ENCODE data around the gene UBN1. TPM values are rescaled to one million over a fixed set of nuclear protein-coding genes. Genes with fewer than 3 reads are reported as not detected.

Gene UBN1
- total RNA-seq, 4 donors from 2014 or later, result 24.5 to 47.4 (median 29.2) TPM

- TF ChIP-seq EP300 (IDR thresholded peaks at IDR 0.05) (no peak), POLR2A (IDR thresholded peaks at IDR 0.05) (no peak), CTCF (IDR thresholded peaks at IDR 0.05) (no peak)
- Histone ChIP-seq H3K4me3 (no peak overlapping the region), H3K9me3 (peaks cover 0 to 19% (median 0%) of the 10 kb centered on the region in 4 donors), H3K27ac (peak overlapping the region in 1 of 4 donors; percentile 53), H3K27me3 (no peaks in the 10 kb centered on the region), H3K4me1 (peaks cover 0 to 26% (median 3%) of the 10 kb centered on the region in 4 donors), H3K36me3 (peaks cover 0 to 10% (median 0%) of the 10 kb centered on the region in 3 donors)
- DNase-seq (ENCODE audit: low spot score in 2 of 2), result no peak
- WGBS, 2 donors, result 67 to 72% methylated on average over 18 of the region's 18 CpGs
Observed at GRCh38 chr16:4922721-4923342, 75.6 kb downstream of the UBN1 start.

- H3K4me1 ChIP-seq, result peaks cover 0 to 22% (median 3%) of the 10 kb centered on the region in 4 donors
- H3K36me3 ChIP-seq, result peaks cover 0 to 15% (median 0%) of the 10 kb centered on the region in 3 donors
- 73 to 84% methylated on average over 6 of the region's 6 CpGs for WGBS, 2 donors
- H3K9me3 ChIP-seq, result peaks cover 0 to 22% (median 0%) of the 10 kb centered on the region in 4 donors
- no peak for TF ChIP-seq POLR2A (IDR thresholded peaks at IDR 0.05)
- no peak for TF ChIP-seq CTCF (IDR thresholded peaks at IDR 0.05)
- no peak for TF ChIP-seq EP300 (IDR thresholded peaks at IDR 0.05)
- no peak for DNase-seq (ENCODE audit: low spot score in 2 of 2)
- H3K27ac ChIP-seq, result no peak overlapping the region
- no peak overlapping the region for H3K4me3 ChIP-seq
- no peaks in the 10 kb centered on the region for H3K27me3 ChIP-seq
Observed at GRCh38 chr16:4923853-4924252, 76.6 kb downstream of the UBN1 start.

GRCh38 chr16:4924593-4925292 lies 77.5 kb downstream of the UBN1 start:
- no peak for TF ChIP-seq CTCF (IDR thresholded peaks at IDR 0.05)
- TF ChIP-seq POLR2A (IDR thresholded peaks at IDR 0.05), result no peak
- TF ChIP-seq EP300 (IDR thresholded peaks at IDR 0.05), result no peak

DNA sequence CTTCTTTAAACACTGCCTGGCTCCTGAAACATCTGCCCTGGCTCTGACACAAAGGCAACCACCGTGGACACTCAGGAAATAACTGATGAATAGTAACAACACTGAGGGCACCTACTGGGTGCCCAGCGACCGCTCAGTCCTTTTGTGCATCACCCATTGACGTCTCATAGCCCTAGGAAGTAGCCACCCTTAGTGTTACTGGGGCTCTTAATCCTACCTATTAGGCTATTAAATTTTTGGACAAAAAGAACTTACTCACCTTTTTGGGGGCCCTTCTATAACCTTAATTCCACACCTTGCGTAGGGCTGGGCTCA lies 78.0 kb downstream of the UBN1 start:
- Histone ChIP-seq H3K27me3 (no peaks in the 10 kb centered on the region), H3K9me3 (peaks cover 0 to 22% (median 0%) of the 10 kb centered on the region in 4 donors), H3K4me3 (no peak overlapping the region), H3K27ac (peak overlapping the region in 1 of 4 donors; percentile 52), H3K36me3 (peaks cover 0 to 15% (median 0%) of the 10 kb centered on the region in 3 donors), H3K4me1 (peaks cover 0 to 20% (median 3%) of the 10 kb centered on the region in 4 donors)
- WGBS, 2 donors, result 68 to 76% methylated on average over 5 of the region's 5 CpGs
- no peak for DNase-seq (ENCODE audit: low spot score in 2 of 2)
- TF ChIP-seq CTCF (IDR thresholded peaks at IDR 0.05) (no peak), EP300 (IDR thresholded peaks at IDR 0.05) (no peak)

More at GRCh38 chr16:4924593-4925292, 77.5 kb downstream of the UBN1 start:
- Histone ChIP-seq H3K36me3 (peaks cover 0 to 15% (median 0%) of the 10 kb centered on the region in 3 donors), H3K27ac (peak overlapping the region in 1 of 4 donors; percentile 52), H3K4me3 (no peak overlapping the region), H3K27me3 (no peaks in the 10 kb centered on the region), H3K4me1 (peaks cover 0 to 20% (median 3%) of the 10 kb centered on the region in 4 donors), H3K9me3 (peaks cover 0 to 22% (median 0%) of the 10 kb centered on the region in 4 donors)
- 44 to 50% methylated on average over 11 to 12 of the region's 12 CpGs for WGBS, 2 donors
- no peak for DNase-seq (ENCODE audit: low spot score in 2 of 2)

DNA sequence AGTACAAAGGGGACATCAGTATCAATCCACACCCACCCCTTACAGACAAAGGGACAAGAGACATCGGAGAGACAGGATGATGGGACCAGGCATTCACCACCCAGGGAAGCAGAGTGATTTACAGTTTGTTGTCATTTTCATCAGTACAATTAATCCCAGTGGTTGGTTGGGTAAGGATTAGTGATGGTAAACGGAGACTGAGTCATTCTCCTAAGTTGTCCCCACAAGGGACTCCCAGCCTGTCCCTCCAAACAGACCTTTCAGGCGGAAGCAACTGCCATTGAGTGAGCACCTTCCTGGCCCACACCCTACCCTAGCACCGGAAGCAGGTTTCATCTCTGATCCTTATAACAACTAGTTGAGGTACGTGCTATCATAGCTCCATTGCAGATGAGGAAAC lies 78.5 kb downstream of the UBN1 start:
- WGBS, 2 donors, result 76 to 93% methylated on average over 5 of the region's 5 CpGs
- H3K27ac ChIP-seq, result peak overlapping the region in 1 of 4 donors; percentile 52
- H3K4me1 ChIP-seq, result peaks cover 0 to 20% (median 3%) of the 10 kb centered on the region in 4 donors
- peaks cover 0 to 22% (median 0%) of the 10 kb centered on the region in 4 donors for H3K9me3 ChIP-seq
- TF ChIP-seq CTCF (IDR thresholded peaks at IDR 0.05) (no peak), POLR2A (IDR thresholded peaks at IDR 0.05) (no peak), EP300 (IDR thresholded peaks at IDR 0.05) (no peak)
- no peak overlapping the region for H3K4me3 ChIP-seq
- H3K27me3 ChIP-seq, result no peaks in the 10 kb centered on the region
- DNase-seq (ENCODE audit: low spot score in 2 of 2), result no peak
- peaks cover 0 to 15% (median 0%) of the 10 kb centered on the region in 3 donors for H3K36me3 ChIP-seq

Data from tibial nerve (tissue), 4 donors.